Chondrocyte (in vitro differentiated cells): Measurements from ENCODE around the gene NISCH. TPM values are rescaled to one million over a fixed set of nuclear protein-coding genes. Genes with fewer than 3 reads are reported as not detected.

Experiments
- DNase-seq: peaks from one replicate; pipeline ENCODE4 v3.0.0; 2021; ENCODE audit warnings: mixed read lengths, low spot score
- H3K27ac Mint-ChIP-seq: one replicate; pipeline ENCODE4 v1.8.0; 2021; ENCODE audit warnings: mild to moderate bottlenecking, moderate library complexity, mixed read lengths; ENCODE audit not compliant: unreplicated experiment
- H3K27me3 Mint-ChIP-seq: 2 replicates; pipeline ENCODE4 v1.8.0; 2021; ENCODE audit warnings: low read depth, mixed read lengths
- H3K36me3 Mint-ChIP-seq: 2 replicates; pipeline ENCODE4 v1.8.0; 2021; ENCODE audit warnings: low read depth, mixed read lengths
- H3K4me1 Mint-ChIP-seq: 2 replicates; pipeline ENCODE4 v1.8.0; 2021; ENCODE audit warnings: low read depth, mild to moderate bottlenecking, mixed read lengths
- H3K4me3 Mint-ChIP-seq: one replicate; pipeline ENCODE4 v1.8.0; 2021; ENCODE audit warnings: mild to moderate bottlenecking, moderate library complexity, mixed read lengths; ENCODE audit not compliant: unreplicated experiment
- H3K9me3 Mint-ChIP-seq: 2 replicates; pipeline ENCODE4 v1.8.0; 2021; ENCODE audit warnings: low read depth, mixed read lengths
- CTCF ChIP-seq: fragments of 200-600 bp; sonication (generic); IDR thresholded peaks from 2 replicates; pipeline ENCODE4 v1.5.0; 2021; ENCODE audit warnings: antibody characterized with exemption, mild to moderate bottlenecking, moderate library complexity
- total RNA-seq: library from RNA; stranded (reverse); gene quantifications from 3 replicates; pipeline ENCODE4 v1.2.1, GENCODE V29; 2021

The NISCH gene
- total RNA-seq, 1 donor from 2014 or later = 101 TPM

DNA sequence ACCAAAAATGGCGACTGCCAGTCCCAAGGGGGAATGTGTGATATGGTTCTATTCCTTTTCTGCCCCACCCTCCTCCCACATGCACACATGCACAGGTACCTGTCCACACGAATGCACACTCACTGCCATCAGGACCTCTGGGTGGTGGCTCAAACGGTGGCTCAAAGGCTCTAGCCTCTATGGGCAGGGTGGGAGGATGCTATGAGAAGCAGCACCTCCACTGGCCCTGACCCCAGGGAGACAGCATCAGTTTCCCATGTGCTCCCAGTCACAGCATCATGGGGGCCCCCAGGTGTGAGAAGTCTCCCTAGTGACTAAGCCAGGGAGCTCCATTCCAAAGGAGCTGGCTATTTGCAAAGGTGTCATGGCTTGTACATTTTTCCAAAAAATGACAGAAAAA lies 26.4 kb upstream of the NISCH start:
- no peak for TF ChIP-seq CTCF
- Mint-ChIP-seq H3K4me3 (no peak overlapping the region), H3K36me3 (no peaks in the 10 kb centered on the region), H3K27me3 (no peaks in the 10 kb centered on the region), H3K27ac (no peak overlapping the region), H3K9me3 (no peaks in the 10 kb centered on the region), H3K4me1 (no peaks in the 10 kb centered on the region)
- peak; percentile 18 for DNase-seq

GRCh38 chr3:52429779-52430415 lies 25.5 kb upstream of the NISCH start:
- H3K27me3 Mint-ChIP-seq = no peaks in the 10 kb centered on the region
- no peak for DNase-seq
- H3K36me3 Mint-ChIP-seq = no peaks in the 10 kb centered on the region
- TF ChIP-seq CTCF = no peak
- no peaks in the 10 kb centered on the region for H3K4me1 Mint-ChIP-seq
- no peaks in the 10 kb centered on the region for H3K9me3 Mint-ChIP-seq
- H3K4me3 Mint-ChIP-seq = no peak overlapping the region
- no peak overlapping the region for H3K27ac Mint-ChIP-seq

DNA sequence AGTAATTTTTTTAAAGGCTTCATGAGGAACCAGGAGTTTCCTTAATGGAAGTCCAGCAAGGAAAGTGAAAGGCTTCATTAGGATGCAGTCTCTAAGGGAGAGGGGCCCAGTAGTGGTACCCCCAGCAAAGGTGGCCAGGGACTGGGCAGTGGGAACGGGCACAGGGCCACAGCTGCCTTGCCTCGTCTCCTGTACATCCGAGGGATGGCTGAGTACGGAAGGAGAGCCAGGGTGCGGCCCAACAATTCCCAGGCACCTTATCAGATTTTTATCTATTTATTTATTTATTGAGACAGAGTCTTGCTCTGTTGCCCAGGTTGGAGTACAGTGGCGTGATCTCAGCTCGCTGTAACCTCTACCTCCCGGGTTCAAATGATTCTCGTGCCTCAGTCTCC lies 25.0 kb upstream of the NISCH start:
- no peaks in the 10 kb centered on the region for H3K9me3 Mint-ChIP-seq
- no peaks in the 10 kb centered on the region for H3K4me1 Mint-ChIP-seq
- TF ChIP-seq CTCF = no peak
- DNase-seq = no peak
- no peaks in the 10 kb centered on the region for H3K27me3 Mint-ChIP-seq
- no peak overlapping the region for H3K27ac Mint-ChIP-seq
- H3K4me3 Mint-ChIP-seq = no peak overlapping the region
- no peaks in the 10 kb centered on the region for H3K36me3 Mint-ChIP-seq

- no peak overlapping the region for H3K4me3 Mint-ChIP-seq
These were observed 23.8 kb upstream of the NISCH start for GRCh38 chr3:52431459-52432223.

GRCh38 chr3:52432225-52432624 lies 23.2 kb upstream of the NISCH start:
- H3K9me3 Mint-ChIP-seq = no peaks in the 10 kb centered on the region

More at GRCh38 chr3:52431459-52432223, 23.8 kb upstream of the NISCH start:
- H3K9me3 Mint-ChIP-seq = no peaks in the 10 kb centered on the region
- DNase-seq = peak; percentile 18
- H3K4me1 Mint-ChIP-seq = no peaks in the 10 kb centered on the region
- TF ChIP-seq CTCF = no peak
- H3K27ac Mint-ChIP-seq = no peak overlapping the region
- no peaks in the 10 kb centered on the region for H3K36me3 Mint-ChIP-seq
- no peaks in the 10 kb centered on the region for H3K27me3 Mint-ChIP-seq

More at GRCh38 chr3:52432225-52432624, 23.2 kb upstream of the NISCH start:
- TF ChIP-seq CTCF = no peak
- no peak overlapping the region for H3K4me3 Mint-ChIP-seq
- no peaks in the 10 kb centered on the region for H3K36me3 Mint-ChIP-seq
- H3K27me3 Mint-ChIP-seq = no peaks in the 10 kb centered on the region
- no peaks in the 10 kb centered on the region for H3K4me1 Mint-ChIP-seq
- no peak for DNase-seq
- H3K27ac Mint-ChIP-seq = no peak overlapping the region
